DMS114 treated with DMSO at 0.1 percent for 48 hours (cell line): ENCODE data around the gene GLDN.
"Not testable (repeated sequence)": the region's sequence is repeated elsewhere in the genome, so short reads cannot be mapped to it uniquely, and the experiment has no call there.

ENCODE experiments used
- DNase-seq: peaks from one replicate; lab custom pipeline; 2025; ENCODE audit not compliant: unreplicated experiment; lab: John Stamatoyannopoulos, UW

The GLDN gene

GRCh38 chr15:51386960-51387698, 45.7 kb downstream of the GLDN start:
- DNase-seq, result no peak

GRCh38 chr15:51387699-51388041, 46.2 kb downstream of the GLDN start:
- DNase-seq, result no peak

- no peak for DNase-seq
These were observed 47.3 kb downstream of the GLDN start for GRCh38 chr15:51388726-51389125.

GRCh38 chr15:51390241-51390965, 48.9 kb downstream of the GLDN start:
- DNase-seq, result no peak

GRCh38 chr15:51390966-51391422, 49.5 kb downstream of the GLDN start:
- no peak for DNase-seq

- DNase-seq, result no peak
These were observed 55.5 kb downstream of the GLDN start for GRCh38 chr15:51396921-51397320.

GRCh38 chr15:51398626-51399025, 57.2 kb downstream of the GLDN start:
- DNase-seq, result no peak

GRCh38 chr15:51401051-51401780, 59.8 kb downstream of the GLDN start:
- DNase-seq, result no peak

GRCh38 chr15:51401872-51402517, 60.5 kb downstream of the GLDN start:
- no peak for DNase-seq

- no peak for DNase-seq
These were observed 61.8 kb downstream of the GLDN start for GRCh38 chr15:51403072-51403878.

GRCh38 chr15:51403946-51404695, 62.7 kb downstream of the GLDN start:
- DNase-seq, result no peak

- no peak for DNase-seq
These were observed 64.5 kb downstream of the GLDN start for GRCh38 chr15:51405693-51406523.

GRCh38 chr15:51414256-51414860, 72.9 kb downstream of the GLDN start:
- no peak for DNase-seq

GRCh38 chr15:51416129-51416528, 74.7 kb downstream of the GLDN start:
- DNase-seq, result no peak

GRCh38 chr15:51423040-51423439, 81.6 kb downstream of the GLDN start:
- not testable (repeated sequence) for DNase-seq

GRCh38 chr15:51424780-51425179, 83.3 kb downstream of the GLDN start:
- no peak for DNase-seq

GRCh38 chr15:51425517-51426040, 84.1 kb downstream of the GLDN start:
- no peak for DNase-seq

GRCh38 chr15:51438526-51438925, 97.1 kb downstream of the GLDN start:
- no peak for DNase-seq
